ENCODE data around the gene ANKRD52.
"Not testable (repeated sequence)": the region's sequence is repeated elsewhere in the genome, so short reads cannot be mapped to it uniquely, and the experiment has no call there.

The ANKRD52 gene

GRCh38 chr12:56204275-56204674 lies 53.9 kb downstream of the ANKRD52 start:
- DNase-seq: no peak

DNA sequence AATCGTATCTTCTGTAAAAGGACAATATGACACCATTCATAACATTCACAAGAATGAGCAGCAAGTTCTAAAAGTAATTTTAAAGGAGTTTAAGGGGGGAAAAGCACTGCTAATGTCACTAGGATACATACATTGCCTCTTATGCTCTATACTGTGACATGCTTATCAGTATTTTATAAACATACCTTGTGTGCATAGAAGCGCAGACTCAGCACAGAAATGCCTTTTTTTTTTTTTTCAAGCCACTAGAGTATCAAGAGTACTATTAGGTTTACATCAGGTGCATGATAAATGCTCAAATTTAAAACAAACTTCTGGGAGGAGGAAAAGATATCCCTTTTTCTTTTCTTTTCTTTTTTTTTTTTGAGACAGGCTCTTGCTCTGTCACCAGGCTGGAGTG lies 55.3 kb downstream of the ANKRD52 start:
- no peak for DNase-seq

GRCh38 chr12:56202366-56202765 lies 55.8 kb downstream of the ANKRD52 start:
- no peak for DNase-seq

DNA sequence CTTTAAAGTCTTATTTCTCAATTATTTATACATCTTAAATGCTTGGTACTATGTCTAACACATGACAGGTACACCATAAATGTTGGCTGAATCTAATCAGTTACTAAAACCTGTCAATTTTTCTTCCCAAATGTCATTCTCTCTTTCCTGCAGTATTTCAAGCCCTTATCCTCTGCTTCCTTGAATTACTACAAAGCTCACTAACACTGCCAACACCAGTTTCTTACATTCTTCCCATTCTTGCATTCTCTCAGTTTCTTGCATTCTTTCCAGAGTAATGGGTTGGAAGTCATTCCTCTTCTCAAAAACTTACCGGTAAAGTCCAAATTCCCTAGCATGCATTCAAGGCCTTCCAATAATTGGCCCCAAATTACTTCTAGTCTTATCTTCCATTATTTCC lies 59.3 kb downstream of the ANKRD52 start:
- DNase-seq: no peak

DNA sequence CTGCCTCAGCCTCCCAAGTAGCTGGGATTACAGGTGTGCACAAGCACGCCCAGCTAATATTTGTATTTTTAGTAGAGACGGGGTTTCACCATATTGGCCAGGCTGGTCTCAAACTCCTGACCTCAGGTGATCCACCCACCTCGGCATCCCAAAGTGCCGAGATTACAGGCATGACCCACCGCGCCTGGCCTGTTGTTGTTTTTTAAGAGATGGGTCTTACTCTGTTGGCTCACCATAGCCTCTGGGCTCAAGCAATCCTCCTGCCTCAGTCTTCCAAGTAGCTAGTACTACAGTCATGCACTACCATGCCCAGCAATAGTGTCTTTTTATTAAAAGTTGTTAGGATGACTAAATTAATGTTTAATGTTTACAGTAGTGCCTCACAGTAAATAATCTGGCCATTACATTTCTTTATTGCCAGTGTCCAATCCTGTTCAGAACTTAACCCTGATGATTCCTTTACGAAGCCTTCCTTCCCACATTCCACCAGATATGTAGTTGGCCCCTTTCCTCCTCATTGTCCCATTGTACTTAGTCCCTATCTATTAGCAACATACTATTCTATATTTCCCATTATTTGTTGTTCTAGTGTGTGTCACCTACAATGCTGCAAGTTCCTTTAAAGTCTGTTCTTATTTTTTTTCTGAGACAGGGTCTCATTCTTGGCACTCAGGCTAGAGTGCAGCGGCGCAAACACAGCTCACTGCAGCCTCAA lies 60.1 kb downstream of the ANKRD52 start:
- DNase-seq: no peak

DNA sequence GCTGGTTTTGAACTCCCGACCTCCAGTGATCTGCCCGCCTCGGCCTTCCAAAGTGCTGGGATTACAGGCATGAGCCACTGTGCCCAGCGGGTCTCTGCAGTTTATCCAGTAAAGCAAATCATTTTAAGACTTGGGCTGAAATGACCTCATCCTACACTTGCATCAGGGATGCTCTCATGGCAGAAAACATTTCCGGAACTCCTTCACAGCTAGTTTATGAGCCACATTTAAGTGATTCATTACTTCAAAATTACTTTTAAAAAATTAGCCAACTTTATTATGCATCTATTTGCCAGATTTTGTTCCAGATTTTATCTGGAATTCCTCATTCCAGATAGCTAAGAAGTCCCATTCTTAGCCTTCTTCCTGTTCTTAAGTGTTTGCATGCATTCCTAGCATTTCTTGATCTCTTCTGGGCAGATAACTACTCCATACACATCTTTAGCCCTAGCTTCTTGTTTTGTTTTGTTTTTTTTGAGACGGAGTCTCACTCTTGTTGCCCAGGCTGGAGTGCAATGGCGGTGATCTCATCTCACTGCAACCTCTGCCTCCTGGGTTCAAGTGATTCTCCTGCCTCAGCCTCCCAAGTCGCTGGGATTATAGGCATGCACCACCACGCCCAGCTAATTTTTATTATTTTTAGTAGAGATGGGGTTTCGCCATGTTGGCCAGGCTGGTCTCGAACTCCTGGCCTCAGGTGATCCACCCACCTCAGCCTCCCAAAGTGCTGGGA lies 61.2 kb downstream of the ANKRD52 start:
- DNase-seq: not testable (repeated sequence)

- peak; percentile 55 for DNase-seq
Measured at GRCh38 chr12:56193025-56193578, 65.1 kb downstream of the ANKRD52 start.

DNA sequence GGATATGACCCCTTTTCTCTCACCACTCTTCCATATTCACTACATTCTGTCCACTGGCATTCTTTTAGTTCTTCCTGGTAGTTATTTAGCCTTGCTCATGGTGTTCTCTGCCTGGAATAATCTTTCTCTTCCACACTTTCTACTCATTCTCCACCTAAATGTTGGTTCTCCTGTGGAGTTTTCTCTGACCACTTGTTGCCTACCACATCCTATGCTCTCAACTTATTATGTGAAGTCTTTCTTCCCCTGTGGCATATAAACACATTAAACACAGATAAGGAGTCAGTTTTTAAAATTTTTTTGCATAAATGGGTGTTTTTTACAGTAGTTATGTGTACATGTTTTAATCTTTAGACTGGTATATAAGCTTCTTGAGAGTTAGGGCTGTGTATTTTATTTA lies 65.6 kb downstream of the ANKRD52 start:
- no peak for DNase-seq

DNA sequence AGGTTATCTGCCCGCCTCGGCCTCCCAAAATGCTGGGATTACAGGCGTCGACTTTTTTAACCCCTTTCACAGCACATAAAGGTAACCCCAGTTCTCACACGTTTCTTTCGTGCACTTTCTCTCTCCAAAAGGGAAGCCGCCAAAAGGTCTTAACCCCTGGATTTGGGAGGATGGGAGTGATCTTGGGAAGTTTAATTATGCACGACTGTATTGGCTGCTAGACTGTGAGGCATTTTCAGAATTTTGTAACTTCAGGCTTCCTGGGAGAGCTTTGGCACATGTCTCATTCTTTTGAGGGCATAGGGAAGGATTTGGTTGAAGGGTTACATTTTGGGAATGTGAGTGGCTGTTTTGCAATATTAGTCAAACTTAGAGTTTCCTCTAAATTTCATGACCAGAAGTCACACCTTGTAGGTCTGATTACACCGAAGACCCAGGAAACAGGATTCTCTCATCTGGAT lies 67.5 kb downstream of the ANKRD52 start:
- no peak for DNase-seq

DNA sequence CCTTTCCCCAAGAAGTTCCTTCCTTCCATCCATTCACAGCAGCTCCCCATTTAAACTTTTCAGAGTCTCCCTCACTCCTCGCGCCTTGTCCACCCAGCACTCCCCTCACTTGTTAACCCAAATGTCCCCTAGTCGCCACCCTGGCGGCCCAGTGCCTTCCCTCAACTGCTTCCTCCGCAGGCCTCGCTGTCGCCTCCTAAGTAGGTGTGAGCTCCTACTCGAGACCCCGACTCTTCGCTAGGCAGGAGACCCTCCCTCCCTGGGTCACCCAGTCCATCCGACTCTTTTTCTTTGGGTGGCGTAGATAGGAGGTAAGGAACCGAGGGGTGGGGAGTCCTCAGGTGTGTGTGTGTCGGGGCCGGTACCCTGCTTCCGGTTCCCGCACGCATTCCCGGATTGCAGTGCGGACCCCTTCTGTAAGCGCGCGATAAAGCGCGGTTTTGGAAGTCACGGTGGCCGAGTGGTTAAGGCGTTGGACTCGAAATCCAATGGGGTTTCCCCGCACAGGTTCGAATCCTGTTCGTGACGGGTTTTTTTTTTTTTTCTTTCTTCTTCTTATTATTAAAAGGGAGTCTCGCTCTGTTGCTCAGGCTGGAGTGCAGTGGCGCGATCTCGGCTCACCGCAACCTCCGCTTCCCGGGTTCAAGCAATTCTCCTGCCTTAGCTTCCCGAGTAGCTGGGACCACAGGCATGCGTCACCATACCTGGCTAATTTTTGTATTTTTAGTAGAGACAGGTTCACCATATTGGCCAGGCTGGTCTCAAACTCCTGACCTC lies 68.1 kb downstream of the ANKRD52 start:
- DNase-seq: peak; percentile 56

DNA sequence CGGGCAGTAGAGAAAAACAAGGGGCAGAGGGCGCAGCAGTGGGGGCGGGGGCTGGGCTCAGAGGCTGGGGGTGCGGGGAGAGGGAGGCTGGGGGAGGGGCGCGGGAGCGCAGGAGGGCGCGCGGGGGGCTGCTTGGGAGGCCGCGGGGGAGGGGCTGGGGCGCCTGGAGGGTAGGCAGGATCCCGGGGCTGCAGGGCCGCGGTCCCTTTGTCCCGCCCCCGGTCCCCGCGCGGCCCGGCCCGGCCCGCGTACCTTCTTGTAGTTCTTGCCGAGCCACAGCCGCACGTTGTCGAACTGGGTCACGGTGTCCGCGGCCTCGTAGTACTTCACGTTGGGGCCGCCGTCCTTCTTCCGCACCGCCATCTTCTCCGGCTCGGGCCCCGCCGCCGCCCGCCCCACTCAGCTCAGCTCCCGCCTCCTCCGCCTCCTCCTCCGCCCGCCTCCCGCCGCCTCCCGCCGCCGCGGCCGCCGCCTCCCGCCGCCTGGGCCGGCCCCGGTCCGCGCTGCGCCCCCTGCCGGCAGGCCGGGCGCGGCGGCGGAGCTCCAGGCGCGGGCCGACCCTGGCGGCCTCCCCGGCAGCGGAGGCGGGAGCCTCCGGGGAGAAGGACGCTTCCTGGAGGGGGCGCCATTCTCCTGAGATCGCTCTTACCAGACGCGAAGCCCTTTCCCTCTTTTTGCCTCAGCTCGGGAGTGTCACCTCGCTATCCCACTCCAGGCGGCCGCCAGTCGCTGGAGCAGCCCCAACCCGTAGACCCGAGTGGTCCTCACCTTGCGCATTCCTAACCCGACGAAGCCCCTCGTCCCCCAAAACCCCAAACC lies 68.9 kb downstream of the ANKRD52 start, which contains the start of gene SMARCC2:
Gene SMARCC2, minus strand, starts transcription at position 385 of the 819 bp plus-strand sequence. Its CDS starts 22 bp downstream, at position 363.
- peak; percentile 73 for DNase-seq

- no peak for DNase-seq
Measured at GRCh38 chr12:56188778-56189098, 69.4 kb downstream of the ANKRD52 start.

GRCh38 chr12:56188131-56188777 lies 69.9 kb downstream of the ANKRD52 start:
- DNase-seq: no peak
